CD14-positive monocyte (primary cell): ENCODE data around the gene GDPGP1. TPM values are rescaled to one million over a fixed set of nuclear protein-coding genes. Genes with fewer than 3 reads are reported as not detected.

ENCODE experiments used
- DNase-seq, 3 donors: peaks; one replicate each; pipeline ENCODE4 v3.0.0-alpha.2; 2011 to 2022
- H2AFZ ChIP-seq: 2 replicates; pipeline ENCODE4 v1.6.0; 2012; ENCODE audit warnings: mild to moderate bottlenecking, low read depth, low read length, inconsistent platforms; ENCODE audit not compliant: insufficient read depth, poor library complexity, severe bottlenecking
- H3K27ac ChIP-seq, 2 donors: 1 replicate in 1 of 2; 2 replicates in 1 of 2; pipeline ENCODE4 v1.5.1; 2012 to 2013; ENCODE audit warnings: low read length in 2 of 2, control low read depth in 1 of 2, inconsistent platforms in 1 of 2, low read depth in 1 of 2, mild to moderate bottlenecking in 1 of 2
- H3K27me3 ChIP-seq, 2 donors: one replicate each; pipeline versions ENCODE4 v1.6.0 to v1.6.1; 2011 to 2013; ENCODE audit warnings: low read length in 2 of 2; ENCODE audit not compliant: control insufficient read depth in 2 of 2, insufficient read depth in 2 of 2
- H3K36me3 ChIP-seq, 2 donors: replicated peaks in 1 of 2; 1 replicate in 1 of 2; 2 replicates in 1 of 2; pipeline versions ENCODE4 v1.5.1 to v1.6.1; 2012 to 2013; ENCODE audit warnings: low read length in 2 of 2, control low read depth in 1 of 2, inconsistent platforms in 1 of 2, mild to moderate bottlenecking in 1 of 2; ENCODE audit not compliant: insufficient read depth in 2 of 2, control insufficient read depth in 1 of 2
- H3K4me1 ChIP-seq, 2 donors: 1 replicate in 1 of 2; 2 replicates in 1 of 2; pipeline versions ENCODE4 v1.5.1 to v1.6.1; 2012 to 2013; ENCODE audit warnings: low read length in 2 of 2, control low read depth in 1 of 2, inconsistent platforms in 1 of 2, mild to moderate bottlenecking in 1 of 2, moderate library complexity in 1 of 2; ENCODE audit not compliant: insufficient read depth in 2 of 2, control insufficient read depth in 1 of 2
- H3K4me2 ChIP-seq: replicated peaks from 2 replicates; pipeline ENCODE3; 2012; ENCODE audit warnings: low read length, moderate library complexity, mild to moderate bottlenecking; ENCODE audit not compliant: poor library complexity, severe bottlenecking; ENCODE audit errors: extremely low read depth
- H3K4me3 ChIP-seq, 3 experiments: fragments of 200-600 bp in 1 of 3; sonication (generic) in 1 of 3; replicated peaks in 1 of 3; 1 replicate in 2 of 3; 2 replicates in 1 of 3; pipeline ENCODE4 v1.5.1; 2011 to 2013; ENCODE audit warnings: low read length in 3 of 3, mild to moderate bottlenecking in 3 of 3, control low read depth in 2 of 3, low read depth in 2 of 3, inconsistent platforms in 1 of 3, moderate library complexity in 1 of 3
- H3K79me2 ChIP-seq: 2 replicates; pipeline ENCODE4 v1.6.0; 2012; ENCODE audit warnings: mild to moderate bottlenecking, control low read depth, inconsistent platforms, low read length, moderate library complexity; ENCODE audit not compliant: insufficient read depth
- H3K9ac ChIP-seq: 2 replicates; pipeline ENCODE4 v1.6.0; 2017; ENCODE audit warnings: low read length, mild to moderate bottlenecking; ENCODE audit not compliant: insufficient read depth, poor library complexity, severe bottlenecking
- H3K9me3 ChIP-seq, 2 donors: replicated peaks in 1 of 2; 1 replicate in 1 of 2; 2 replicates in 1 of 2; pipeline versions ENCODE4 v1.5.1 to v1.6.1; 2012 to 2013; ENCODE audit warnings: low read length in 2 of 2, control low read depth in 1 of 2; ENCODE audit not compliant: control insufficient read depth in 1 of 2, insufficient read depth in 1 of 2
- H4K20me1 ChIP-seq: 2 replicates; pipeline ENCODE4 v1.6.0; 2012; ENCODE audit warnings: mild to moderate bottlenecking, low read length, control low read depth, moderate library complexity; ENCODE audit not compliant: insufficient read depth
- H3K27ac Mint-ChIP-seq, 7 donors: one replicate each; pipeline ENCODE4 v1.8.0; 2020; ENCODE audit warnings: mild to moderate bottlenecking in 7 of 7, mixed read lengths in 7 of 7, moderate library complexity in 6 of 7, inconsistent platforms in 2 of 7
- H3K27me3 Mint-ChIP-seq, 3 donors: one replicate each; pipeline ENCODE4 v1.8.0; 2021 to 2022; ENCODE audit warnings: low read depth in 3 of 3, mild to moderate bottlenecking in 3 of 3, mixed read lengths in 3 of 3, moderate library complexity in 3 of 3, inconsistent platforms in 1 of 3
- H3K36me3 Mint-ChIP-seq, 2 donors: one replicate each; pipeline ENCODE4 v1.8.0; 2020; ENCODE audit warnings: mixed read lengths in 2 of 2, inconsistent platforms in 1 of 2, mild to moderate bottlenecking in 1 of 2
- H3K4me1 Mint-ChIP-seq: one replicate; pipeline ENCODE4 v1.8.0; 2020; ENCODE audit warnings: mild to moderate bottlenecking, mixed read lengths
- H3K4me3 Mint-ChIP-seq, 2 donors: one replicate each; pipeline ENCODE4 v1.8.0; 2020; ENCODE audit warnings: mild to moderate bottlenecking in 2 of 2, mixed read lengths in 2 of 2, moderate library complexity in 1 of 2
- H3K9me3 Mint-ChIP-seq, 7 donors: one replicate each; pipeline ENCODE4 v1.8.0; 2020 to 2022; ENCODE audit warnings: mixed read lengths in 7 of 7, mild to moderate bottlenecking in 6 of 7, moderate library complexity in 6 of 7, inconsistent platforms in 2 of 7
- CTCF ChIP-seq: fragments of 200-600 bp; IDR thresholded peaks from one replicate; pipeline ENCODE4 v1.8.0; 2022; ENCODE audit warnings: antibody characterized with exemption, mild to moderate bottlenecking
- WGBS: methylation state at CpG from one replicate; pipeline ENCODE4 v1.1.5; 2013; ENCODE audit warnings: missing lambda C conversion rate; ENCODE audit not compliant: insufficient coverage; 5-methylcytosine and 5-hydroxymethylcytosine counted together
- intact Hi-C, 2 donors: fragments of 100-400 bp; cut with micrococcal nuclease; formaldehyde crosslinking; loops; one replicate each; pipeline versions ENCODE4 v1.15.0 to v1.15.1; 2023
- polyA plus RNA-seq, 3 donors: library from polyadenylated mRNA; depleted of rRNA in 1 of 3; unstranded in 2 of 3; stranded (reverse) in 1 of 3; fragments of 300-500 nt in 2 of 3; fragments of >200 nt in 1 of 3; fragmentation: Illumina TruSeq in 2 of 3; gene quantifications; 1 replicate in 2 of 3; 2 replicates in 1 of 3; pipeline ENCODE4 v1.2.3, GENCODE V29; 2012 to 2021

Gene GDPGP1
- polyA plus RNA-seq, 3 donors: 0.53 to 3.3 (median 0.91) TPM

- peaks cover 96% of the 10 kb centered on the region for H4K20me1 ChIP-seq
- peaks cover 46 to 82% of the 10 kb centered on the region in 2 donors for H3K36me3 Mint-ChIP-seq
- TF ChIP-seq CTCF: no peak
- no peaks in the 10 kb centered on the region for H3K9me3 ChIP-seq
- peak overlapping the region in 1 of 2 donors; percentile 23 for H3K27ac ChIP-seq
- peak overlapping the region; percentile 2 for H3K9ac ChIP-seq
- peak overlapping the region in 1 of 3 experiments; percentile 6 for H3K4me3 ChIP-seq
- H3K4me1 Mint-ChIP-seq: peaks cover 53% of the 10 kb centered on the region
- H2AFZ ChIP-seq: no peak overlapping the region
- intact Hi-C loops: no loop called here
- H3K27ac Mint-ChIP-seq: peak overlapping the region in 5 of 7 donors; percentile 30 to 70 (median 37)
- peaks cover 21 to 44% of the 10 kb centered on the region in 2 donors for H3K4me1 ChIP-seq
- no peaks in the 10 kb centered on the region for H3K27me3 ChIP-seq
- H3K79me2 ChIP-seq: peaks cover 88% of the 10 kb centered on the region
- H3K36me3 ChIP-seq: peaks cover 34 to 80% of the 10 kb centered on the region in 2 donors
- H3K9me3 Mint-ChIP-seq: peaks cover 0 to 2% (median 0%) of the 10 kb centered on the region in 7 donors
- peak overlapping the region in 1 of 2 donors; percentile 15 for H3K4me3 Mint-ChIP-seq
- DNase-seq: peak in 1 of 3 donors; percentile 58
- 12% methylated on average over 5 of the region's 13 CpGs for WGBS
- peak overlapping the region; percentile 14 for H3K4me2 ChIP-seq
- H3K27me3 Mint-ChIP-seq: peaks cover 0 to 2% (median 0%) of the 10 kb centered on the region in 3 donors
These were observed 22.4 kb upstream of the GDPGP1 start for GRCh38 chr15:90211440-90212143.

GRCh38 chr15:90212221-90213098, 21.5 kb upstream of the GDPGP1 start:
- Histone ChIP-seq H3K4me1 (peaks cover 21 to 39% of the 10 kb centered on the region in 2 donors), H3K4me2 (no peak overlapping the region)

More at GRCh38 chr15:90212221-90213098, 21.5 kb upstream of the GDPGP1 start:
- Mint-ChIP-seq H3K9me3 (peaks cover 0 to 2% (median 0%) of the 10 kb centered on the region in 7 donors), H3K4me3 (no peak overlapping the region), H3K27ac (peak overlapping the region in 1 of 7 donors; percentile 15), H3K36me3 (peaks cover 44 to 80% of the 10 kb centered on the region in 2 donors), H3K4me1 (peaks cover 50% of the 10 kb centered on the region), H3K27me3 (peaks cover 0 to 2% (median 0%) of the 10 kb centered on the region in 3 donors)
- H2AFZ ChIP-seq: no peak overlapping the region
- peaks cover 33 to 80% of the 10 kb centered on the region in 2 donors for H3K36me3 ChIP-seq
- H3K79me2 ChIP-seq: peaks cover 84% of the 10 kb centered on the region
- peaks cover 96% of the 10 kb centered on the region for H4K20me1 ChIP-seq
- no peak overlapping the region for H3K27ac ChIP-seq
- H3K9ac ChIP-seq: no peak overlapping the region
- H3K27me3 ChIP-seq: no peaks in the 10 kb centered on the region
- TF ChIP-seq CTCF: no peak
- no peaks in the 10 kb centered on the region for H3K9me3 ChIP-seq
- DNase-seq: no peak
- intact Hi-C loops: no loop called here
- WGBS: 94% methylated on average over 26 of the region's 35 CpGs
- H3K4me3 ChIP-seq: no peak overlapping the region
